KOPT-K1 (cell line): Measurements from ENCODE around the gene C4orf46.

Source experiments
- H3K27ac ChIP-seq: fragments of 200-600 bp; sonication (generic); 2 replicates; pipeline ENCODE4 v1.5.1; 2016; ENCODE audit warnings: antibody characterized with exemption, mild to moderate bottlenecking, low read depth, low read length; ENCODE audit not compliant: poor library complexity, severe bottlenecking
- H3K36me3 ChIP-seq: fragments of 200-600 bp; sonication (generic); 2 replicates; pipeline ENCODE4 v1.5.1; 2017; ENCODE audit warnings: antibody characterized with exemption, mild to moderate bottlenecking, low read length, moderate library complexity; ENCODE audit not compliant: insufficient read depth
- H3K9me3 ChIP-seq: fragments of 200-600 bp; sonication (generic); 2 replicates; pipeline ENCODE4 v1.5.1; 2017; ENCODE audit warnings: antibody characterized with exemption, low read length, mild to moderate bottlenecking; ENCODE audit not compliant: insufficient read depth, poor library complexity, severe bottlenecking

Gene C4orf46

GRCh38 chr4:158622251-158622650 is 49.4 kb downstream of the C4orf46 start:
- Histone ChIP-seq H3K9me3 (no peaks in the 10 kb centered on the region), H3K36me3 (no peaks in the 10 kb centered on the region), H3K27ac (no peak overlapping the region)

DNA sequence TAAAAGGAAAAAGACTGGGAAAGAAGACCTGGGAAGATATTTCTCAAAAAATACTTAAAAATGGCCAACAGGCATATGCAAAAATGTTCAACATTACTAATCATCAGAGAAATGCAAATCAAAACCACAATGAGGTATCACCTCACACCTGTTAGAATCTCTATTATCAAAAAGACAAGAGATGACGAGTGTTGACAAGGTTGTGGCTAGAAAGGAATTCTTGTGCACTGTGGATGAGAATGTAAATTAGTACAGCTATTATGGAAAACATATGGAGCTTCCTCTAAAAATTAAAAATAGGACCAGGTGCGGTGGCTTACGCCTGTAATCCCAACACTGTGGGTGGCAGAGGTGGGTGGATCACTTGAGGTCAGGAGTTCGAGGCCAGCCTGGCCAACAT is 50.0 kb downstream of the C4orf46 start:
- Histone ChIP-seq H3K27ac (no peak overlapping the region), H3K9me3 (no peaks in the 10 kb centered on the region), H3K36me3 (no peaks in the 10 kb centered on the region)

DNA sequence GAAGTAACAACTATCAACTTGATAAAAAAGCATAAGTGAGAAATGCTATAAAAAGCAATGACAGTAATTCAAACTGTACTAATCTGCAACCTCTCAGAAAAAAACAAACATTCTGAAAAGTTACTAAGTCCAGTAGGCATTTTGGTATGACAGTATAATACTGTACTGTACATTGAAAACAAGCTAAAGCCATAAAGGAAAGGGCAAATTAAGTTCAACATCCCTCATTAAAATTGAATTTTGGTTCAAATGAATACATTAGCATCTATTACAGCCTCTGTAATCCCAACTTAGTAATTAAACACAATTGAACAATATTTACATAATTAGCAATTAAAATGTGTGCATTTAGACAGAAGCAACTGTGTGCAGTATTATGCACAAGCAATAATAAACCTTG is 53.7 kb downstream of the C4orf46 start:
- H3K9me3 ChIP-seq, result no peaks in the 10 kb centered on the region
- H3K36me3 ChIP-seq, result no peaks in the 10 kb centered on the region
- no peak overlapping the region for H3K27ac ChIP-seq
